Ammon's horn (tissue), 1 donor: ENCODE data around the gene CSNK1G2.

Experiments used
- DNase-seq: peaks from one replicate; pipeline ENCODE4 v3.0.0-alpha.2; 2016; ENCODE audit warnings: low spot score

The CSNK1G2 gene

DNA sequence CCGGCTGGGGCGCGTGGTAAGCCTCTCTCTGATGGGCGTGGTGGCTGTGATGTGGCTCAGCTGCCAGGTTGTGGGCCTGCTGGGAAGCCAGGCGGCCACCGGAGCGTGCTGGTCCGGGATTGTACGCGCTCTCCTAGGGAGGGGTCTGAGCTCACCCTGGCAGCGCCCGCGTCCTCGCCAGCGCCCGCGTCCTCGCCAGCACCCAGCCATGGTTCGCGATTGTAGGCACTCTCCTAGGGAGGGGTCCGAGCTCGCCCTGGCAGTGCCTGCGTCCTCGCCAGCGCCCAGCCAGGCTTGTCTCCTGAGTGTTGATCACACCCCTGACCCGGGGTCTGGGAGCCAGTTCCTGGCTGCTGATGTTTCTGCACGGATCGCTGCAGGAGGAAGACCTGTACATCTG, 22.0 kb upstream of the CSNK1G2 start:
- DNase-seq, result no peak

DNA sequence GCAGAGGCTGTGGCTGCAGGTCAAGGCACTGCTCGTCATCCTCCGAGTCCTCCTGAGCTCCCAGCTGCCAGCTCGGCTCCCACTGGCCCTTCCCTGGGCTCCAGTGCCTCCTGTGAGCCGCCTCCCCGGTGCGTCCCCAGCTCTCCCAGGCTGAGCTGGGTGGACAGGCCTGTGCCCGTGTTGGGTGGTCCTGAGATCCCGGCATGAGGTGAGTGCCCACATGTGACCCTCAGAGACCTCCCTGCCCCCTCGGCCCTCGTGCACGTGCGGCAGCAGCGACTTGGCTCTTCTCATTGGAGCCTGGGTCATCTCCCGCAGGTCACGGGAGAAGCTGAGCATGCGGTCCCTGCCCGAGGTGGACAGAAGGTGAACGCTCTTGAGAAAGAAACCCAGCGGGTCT, 20.3 kb upstream of the CSNK1G2 start:
- no peak for DNase-seq

DNA sequence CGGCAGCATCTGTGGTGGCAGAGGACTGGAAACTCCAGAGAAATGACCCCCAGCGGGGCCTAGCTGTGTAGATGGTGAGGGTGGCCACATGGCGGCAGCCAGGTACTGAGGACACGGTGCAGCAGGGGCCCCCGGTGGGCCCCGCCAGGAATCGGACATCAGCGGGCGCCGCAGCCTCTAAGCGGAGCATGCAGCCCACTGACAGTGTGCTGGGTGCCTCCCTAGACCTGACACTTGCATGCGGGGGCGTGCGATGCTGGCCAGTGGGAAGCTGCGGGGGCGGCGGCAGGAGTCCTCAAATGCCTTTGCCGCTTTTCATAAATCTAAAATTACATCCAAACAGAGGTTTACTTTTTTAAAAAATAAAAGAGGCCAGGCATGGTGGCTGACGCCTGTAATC, 19.6 kb upstream of the CSNK1G2 start:
- DNase-seq, result no peak

DNA sequence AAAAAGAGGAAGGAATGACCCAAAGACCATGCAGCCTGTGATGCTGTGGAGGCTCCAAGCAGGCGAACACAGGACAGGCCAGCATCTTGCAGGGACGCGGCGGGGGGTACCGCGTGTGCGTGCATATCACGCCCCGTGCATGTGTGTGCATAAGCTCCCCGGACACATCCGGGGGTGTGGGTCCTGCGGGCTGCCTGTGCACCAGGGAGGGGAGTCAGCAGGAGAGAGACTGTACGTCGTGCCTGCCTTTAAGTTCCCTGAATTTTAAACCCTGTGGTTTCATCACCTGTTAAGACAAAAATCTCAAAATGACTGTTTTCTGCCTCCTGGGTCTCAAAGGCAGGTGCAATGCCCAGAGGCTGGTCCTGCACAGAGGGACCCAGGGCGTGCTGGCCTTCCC, 19.1 kb upstream of the CSNK1G2 start:
- no peak for DNase-seq

DNA sequence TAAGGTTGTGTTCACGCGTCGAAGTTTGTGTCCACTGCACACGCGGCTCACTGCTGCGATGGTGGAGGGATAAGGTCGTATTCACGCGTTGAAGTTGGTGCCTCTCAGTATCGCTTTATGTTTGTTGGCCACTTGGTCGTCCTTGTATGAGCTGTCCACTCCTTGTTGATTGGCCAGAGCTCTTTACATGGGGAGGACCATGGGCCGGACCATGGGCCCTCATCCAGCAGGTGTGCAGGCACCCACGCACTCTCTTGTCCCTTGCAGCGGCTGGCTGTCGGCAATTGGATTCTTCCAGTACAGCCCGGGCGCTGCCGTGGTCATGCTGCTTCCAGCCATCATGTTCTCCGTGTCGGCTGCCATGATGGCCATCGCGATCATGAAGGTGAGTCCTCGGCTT, 18.2 kb upstream of the CSNK1G2 start:
- DNase-seq, result no peak

DNA sequence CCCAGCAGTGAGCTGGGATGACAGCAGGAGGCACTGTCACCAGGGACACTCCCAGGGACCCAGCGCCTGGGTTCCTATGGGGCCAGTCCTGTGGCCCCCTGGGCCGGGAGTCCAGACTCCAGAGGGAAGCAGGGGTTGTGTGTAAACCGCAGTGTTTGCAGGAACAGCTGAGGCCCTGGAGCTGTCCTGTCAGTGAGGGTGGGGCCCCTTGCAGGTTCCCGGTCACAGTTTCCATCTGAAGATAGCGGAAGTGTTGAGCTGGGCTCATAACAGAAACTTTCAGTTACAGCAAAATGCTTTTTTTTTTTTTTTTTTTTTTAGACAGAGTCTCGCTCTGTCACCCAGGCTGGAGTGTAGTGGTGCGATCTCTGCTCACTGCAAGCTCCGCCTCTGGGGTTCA, 17.7 kb upstream of the CSNK1G2 start:
- no peak for DNase-seq

DNA sequence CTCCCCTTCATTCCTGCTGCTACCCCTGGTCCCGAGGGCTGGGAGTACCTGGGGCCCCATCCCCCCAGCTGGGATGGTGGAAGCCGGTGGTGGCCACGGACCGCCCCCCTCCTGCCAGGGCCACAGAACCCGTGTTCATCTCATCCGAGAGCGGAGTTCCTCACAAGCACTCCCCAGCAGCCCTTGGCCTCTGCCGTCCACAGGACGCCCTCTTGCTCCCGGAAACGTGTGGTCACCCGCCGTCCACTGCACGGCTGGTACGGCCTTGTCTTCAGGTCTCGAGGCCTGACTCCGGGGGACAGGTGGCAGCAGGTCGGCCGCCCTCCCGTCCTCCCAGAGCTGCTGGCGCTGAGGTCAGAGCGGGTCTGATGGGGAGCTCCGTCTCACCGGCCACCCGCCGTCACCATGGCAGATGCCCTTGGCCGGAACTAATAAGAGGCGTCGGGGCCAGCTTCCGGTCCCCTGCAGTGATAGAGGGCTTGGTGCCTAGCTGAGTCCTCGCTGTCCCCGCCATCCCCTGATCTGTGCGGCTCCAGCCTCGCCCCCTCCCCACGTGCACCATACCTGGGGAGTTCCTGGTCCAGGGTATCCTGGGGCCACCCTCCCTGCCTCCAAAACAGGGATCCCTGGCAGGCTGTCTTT, 16.5 kb upstream of the CSNK1G2 start:
- DNase-seq, result no peak

DNA sequence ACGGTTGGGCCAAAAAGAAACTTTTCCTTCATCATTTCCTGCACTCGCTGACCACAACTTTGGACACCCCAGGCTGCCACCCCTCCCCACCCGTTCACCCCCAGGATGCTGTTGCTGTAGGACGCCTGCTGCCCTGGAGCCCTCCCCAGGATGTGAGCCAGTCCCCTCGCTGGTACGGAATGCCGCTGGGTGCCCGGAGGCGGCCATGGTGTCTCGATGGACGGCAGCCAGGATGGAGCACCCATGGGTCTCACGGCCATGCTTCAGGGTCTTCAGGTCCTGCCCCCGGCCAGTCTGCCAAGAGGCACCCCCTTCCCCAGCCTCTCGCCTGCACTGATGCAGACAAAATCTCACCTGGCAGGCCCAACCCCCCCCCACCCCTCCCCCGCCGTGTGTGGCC, 15.4 kb upstream of the CSNK1G2 start:
- DNase-seq, result no peak

DNA sequence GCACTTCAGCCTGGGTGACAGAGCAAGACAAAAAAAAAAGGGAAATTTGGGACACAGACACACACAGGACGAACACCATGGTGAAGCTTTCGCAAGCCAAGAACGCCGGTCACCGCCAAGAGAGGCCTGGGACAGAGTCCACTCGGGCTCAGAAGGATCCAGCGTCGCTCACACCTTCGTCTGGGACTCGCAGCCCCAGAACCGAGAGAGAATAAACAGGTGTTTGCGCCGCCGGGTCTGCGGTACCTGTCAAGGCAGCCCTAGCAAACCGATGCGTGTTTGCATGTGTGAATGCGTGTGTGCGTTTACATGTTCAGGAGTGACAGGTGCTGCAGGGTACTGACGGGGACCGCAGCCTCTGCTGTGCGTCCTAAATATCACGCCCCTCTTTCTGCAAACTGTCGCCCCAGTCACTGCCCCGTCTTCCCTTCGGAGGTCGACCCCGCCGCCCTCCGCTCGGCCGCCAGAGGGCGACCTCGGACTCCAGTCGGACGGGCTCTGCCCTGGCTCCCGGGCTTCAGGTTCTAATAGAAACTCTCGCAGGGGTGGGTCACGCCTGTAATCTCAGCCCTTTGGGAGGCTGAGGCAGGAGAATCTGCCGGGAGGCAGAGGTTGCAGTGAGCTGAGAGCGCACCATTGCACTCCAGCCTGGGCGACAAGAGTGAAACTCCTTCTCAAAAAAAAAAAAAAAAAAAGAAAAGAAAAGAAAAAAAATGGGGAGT, 11.8 kb upstream of the CSNK1G2 start:
- DNase-seq, result peak; percentile 72

DNA sequence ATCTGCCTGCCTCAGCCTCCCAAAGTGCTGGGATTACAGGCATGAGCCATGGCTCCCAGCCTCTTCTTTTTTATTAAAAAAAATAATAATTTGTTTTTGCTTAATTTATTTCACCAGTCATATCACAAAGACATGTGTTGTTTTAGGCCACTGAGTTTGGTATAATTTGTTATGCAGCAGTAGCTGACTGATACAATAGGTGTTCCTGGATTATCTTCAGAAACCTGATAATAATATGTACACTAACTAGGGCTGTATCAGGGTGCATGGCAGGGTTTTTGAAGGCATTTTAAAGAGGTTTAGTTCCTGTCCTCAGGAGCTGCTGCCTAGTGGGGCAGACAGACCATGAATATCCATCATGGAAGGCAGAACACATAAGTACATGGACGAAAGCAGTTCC, 9.5 kb upstream of the CSNK1G2 start:
- DNase-seq, result no peak

DNA sequence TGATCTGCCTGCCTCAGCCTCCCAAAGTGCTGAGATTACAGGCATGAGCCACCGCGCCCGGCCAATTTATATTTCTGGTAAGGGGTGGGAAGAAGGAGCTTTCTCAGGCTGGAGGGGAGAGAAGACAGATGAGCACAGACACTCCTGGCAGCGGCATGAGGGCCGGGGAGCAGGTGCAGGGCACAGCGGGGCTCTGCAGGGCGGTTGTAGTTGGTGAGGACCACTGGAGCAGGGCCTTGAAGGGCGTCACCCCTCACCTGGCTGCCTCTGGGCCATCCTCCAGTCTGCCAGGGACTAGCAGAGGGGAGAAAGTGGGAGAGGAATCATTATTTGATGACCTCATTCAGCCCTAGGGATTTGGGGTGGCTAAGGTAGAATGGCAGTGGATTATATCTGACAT, 8.6 kb upstream of the CSNK1G2 start:
- DNase-seq, result no peak

DNA sequence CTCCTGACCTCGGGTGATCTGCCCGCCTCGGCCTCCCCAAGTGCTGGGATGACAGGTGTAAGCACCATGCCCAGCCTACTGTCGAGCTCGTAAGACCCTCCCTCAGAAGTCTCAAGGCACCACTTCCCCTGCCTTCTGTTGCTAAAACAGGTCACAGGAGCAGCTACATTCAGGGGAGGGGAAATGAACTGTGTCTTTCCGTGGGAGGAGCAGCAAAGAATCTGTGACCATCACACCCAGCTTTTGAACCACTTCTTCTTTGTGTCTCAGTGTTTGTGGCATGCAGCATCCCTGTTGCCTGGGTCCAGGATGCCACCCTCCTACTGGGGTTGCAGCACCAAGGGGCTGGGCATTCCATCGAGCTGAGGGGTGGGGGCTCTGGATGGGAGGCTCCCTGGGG, 7.7 kb upstream of the CSNK1G2 start:
- DNase-seq, result no peak

DNA sequence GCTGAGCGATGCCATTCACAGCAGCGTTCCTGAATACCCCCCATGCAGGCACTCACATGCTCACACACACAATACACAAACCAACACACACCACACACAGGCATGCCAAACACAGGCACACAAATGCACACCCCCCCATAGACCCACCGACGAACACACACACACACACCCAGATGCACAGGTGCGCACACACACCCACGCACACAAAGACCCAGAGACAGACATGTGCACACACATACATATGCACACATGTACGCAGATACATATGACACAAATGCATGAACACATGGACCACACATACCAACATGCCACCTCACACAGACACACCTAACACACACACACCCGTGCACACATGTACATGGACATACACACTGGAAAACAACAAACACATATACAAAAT, 7.0 kb upstream of the CSNK1G2 start:
- DNase-seq, result no peak

DNA sequence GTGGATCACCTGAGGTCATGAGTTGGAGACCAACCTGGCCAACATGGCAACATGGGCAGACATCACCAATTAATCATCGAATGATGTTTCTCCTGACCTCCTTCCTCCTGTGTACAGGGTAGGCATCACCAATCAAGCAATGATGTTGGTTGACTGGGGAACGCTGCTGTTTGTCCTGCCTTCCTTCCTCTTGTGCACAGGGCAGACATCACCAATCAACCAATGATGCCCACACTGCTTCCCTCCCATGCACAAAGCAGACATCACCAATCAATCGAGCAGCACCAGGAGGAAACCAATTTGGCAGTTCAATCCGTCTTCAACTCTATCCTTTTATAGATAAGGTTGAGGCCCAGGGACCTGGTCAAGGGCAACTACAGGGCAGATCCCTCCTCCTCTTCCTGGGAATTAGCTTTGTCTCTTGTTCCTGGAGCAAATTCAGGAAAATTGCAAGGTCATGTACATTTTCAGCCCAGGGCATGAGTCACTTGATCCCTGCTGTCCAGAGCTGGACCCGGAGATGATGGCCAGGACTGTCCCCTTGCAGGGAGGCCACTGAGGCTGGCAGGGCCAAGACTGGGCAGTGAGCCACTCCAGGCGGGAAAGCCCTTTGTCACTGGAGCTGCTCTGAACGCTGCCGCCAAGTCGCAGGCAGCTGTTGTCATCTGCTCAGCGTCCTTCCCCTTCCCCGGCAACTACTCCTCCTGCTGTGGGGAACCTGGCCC, 5.3 kb upstream of the CSNK1G2 start:
- peak; percentile 60 for DNase-seq

DNA sequence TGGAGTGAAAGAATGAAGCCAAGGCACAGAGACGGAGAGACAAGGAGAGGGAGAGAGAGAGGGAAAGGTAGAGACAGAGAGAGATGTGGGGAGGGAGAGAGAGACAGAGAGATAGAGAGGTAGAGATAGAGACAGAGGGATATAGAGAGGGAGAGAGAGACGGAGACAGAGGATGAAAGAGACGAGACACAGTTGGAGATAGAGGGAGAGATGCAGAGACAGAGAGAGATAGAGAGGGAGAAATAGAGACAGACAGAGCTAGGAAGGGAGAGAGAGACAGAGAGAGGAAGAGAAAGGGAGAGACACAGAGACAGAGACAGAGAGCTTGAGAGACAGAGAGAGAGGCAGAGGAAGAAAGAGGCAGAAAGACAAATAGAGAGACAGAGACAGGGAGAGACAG, 4.5 kb upstream of the CSNK1G2 start:
- DNase-seq, result no peak

DNA sequence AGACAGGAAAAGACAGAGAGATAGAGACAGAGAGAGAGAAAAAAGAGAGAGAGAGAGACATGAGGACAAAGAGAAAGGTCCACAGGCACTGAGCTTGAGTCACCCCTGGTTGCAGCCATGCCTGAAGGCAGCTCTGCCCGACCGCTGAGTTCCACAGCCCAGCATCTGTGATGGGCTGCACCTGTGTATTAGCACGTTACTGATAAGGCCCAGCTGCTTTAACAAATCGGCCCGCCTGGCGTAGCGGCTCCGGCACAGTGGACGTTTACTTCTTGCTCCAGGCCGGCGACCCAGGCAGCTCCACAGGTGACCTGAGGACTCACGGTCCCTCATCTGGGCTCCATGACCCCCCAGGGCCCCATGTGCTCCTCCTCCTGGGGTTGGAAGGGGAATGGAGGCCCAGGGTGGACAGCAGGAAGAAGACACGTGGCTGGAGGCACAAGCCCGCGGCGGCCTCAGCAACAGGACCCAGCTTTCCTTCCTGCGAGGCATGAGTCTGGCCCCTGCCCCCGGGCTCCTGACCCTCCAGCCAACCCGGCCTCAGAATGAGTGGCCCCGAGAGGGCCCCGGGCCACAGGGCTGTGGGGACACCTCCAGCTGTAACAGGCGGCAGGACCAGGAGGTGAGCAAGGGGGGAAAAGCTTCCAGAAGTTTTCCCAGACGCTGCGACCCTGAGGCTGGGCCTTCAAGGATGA, 3.9 kb upstream of the CSNK1G2 start:
- DNase-seq, result no peak

DNA sequence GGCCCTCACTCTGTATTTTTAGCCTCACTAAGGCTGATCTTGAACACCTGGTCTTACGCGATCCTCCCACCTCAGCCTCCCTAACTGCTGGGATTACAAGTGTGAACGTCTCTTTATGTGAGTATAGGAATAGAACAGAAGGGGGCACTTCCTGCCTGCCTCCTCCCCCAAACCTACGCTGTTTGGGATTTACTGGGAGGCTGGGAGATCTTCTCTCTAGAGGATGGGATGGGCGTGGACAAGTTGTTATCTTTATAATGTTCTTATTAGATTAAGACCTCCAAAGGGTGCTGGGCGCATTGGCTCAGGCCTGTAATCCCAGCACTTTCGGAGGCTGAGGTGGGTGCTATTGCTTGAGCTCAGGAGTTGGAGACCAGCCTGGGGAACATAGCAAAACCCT, 2.9 kb upstream of the CSNK1G2 start:
- DNase-seq, result no peak

DNA sequence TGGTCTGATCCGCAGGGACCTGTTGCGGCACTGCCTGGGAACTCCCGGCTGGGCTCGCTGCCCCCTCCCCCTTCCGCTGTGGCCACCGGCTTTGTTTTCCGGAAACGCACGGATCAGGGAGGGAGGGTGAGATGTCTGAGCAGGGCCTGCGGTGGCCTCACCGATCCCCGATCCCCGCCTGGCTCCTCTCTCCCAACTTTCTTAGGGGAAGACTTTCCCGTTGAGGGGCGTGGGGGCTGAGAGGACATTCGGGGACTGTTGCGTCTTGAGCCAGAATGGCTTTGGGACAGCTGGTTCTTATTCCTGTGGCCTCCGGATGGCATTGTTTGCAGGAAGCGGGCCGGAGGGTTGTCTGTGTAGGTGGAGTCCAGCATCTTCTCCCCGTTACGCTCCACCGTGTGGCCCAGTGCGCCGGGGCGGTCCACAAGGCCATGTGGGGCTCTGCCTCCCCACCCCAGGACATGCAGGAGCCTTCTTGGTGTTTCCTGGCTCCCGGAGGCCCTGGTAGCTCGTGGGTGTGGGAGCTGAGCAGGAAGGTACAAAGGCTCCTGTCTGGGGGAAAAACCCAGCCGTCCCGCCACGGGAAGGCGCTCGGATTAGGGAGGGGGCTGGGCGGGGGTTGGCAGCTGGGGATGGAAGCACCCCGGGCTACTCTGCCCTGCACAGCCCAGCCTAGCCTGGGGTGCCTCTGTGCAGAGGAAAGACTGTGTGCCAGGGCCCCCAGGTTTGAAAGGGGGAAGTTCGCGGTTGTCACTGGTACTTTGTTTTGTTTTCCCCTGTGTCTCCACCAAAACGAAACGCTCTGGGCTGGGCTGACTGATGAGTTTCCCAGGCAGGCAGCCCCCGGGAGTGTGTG, 1.3 kb downstream of the CSNK1G2 start:
- peak; percentile 69 for DNase-seq

DNA sequence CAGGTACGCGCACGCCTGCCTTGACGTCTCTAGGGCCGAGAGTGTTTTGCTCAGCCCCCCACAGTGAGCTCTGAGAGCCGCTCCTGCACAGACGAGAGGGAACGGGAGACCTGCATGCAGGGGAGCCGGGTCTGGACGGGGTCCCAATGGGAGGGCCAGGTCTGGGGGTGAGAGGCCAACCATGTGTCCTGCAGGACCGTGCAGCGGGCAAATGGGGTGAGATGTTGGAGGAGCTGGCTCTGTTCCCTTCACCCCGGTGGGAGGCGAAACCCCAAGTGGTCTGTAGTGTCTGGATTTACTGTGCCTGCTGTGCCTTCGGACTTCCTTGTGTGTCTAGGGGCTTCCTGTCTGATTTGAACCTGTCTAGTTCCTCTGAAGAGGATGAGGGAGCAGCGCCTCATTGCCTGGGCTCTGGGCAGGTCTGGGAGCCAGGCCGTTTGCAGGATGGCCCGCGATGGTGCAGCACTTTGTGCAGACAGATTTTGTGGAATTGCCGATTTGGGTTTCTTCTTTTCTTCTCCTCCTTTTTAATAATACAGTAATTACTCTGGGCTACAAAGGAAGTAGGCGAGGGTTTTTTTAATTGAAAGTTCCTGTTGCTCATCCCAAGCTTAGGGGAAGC, 2.1 kb downstream of the CSNK1G2 start:
- no peak for DNase-seq

DNA sequence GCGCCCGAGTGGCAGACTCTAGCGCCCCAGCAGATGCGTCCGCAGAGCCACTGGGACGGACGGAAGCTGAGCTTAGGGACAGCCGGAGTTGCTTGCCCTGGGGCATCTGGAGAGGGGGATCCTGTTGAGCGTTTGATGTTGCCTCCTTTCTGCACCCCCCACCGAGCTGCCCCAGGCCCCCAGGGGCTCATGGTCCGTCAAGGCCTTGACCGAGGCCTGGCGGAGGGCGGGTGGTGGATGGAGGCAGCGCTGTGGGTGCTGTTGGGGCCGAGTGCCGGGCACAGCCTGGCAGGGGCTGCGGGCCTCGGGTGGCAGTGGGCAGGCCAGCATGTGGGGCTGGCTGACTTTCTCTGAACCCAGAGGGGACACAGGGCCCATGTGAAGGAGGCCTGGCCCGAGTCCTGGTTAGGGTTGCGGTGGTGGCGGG, 2.7 kb downstream of the CSNK1G2 start:
- no peak for DNase-seq
